LNCAP (cell line): ENCODE measurements around the gene PPP2R1A.

Experiments used
- TF ChIP-seq, protein P1 (sequence below): fragments of 450-650 bp; IDR thresholded peaks from 2 replicates; pipeline ENCODE4 v1.5.1; 2017; ENCODE audit warnings: mild to moderate bottlenecking

The PPP2R1A gene

GRCh38 chr19:52211926-52212571 lies 22.2 kb downstream of the PPP2R1A start:
- TF ChIP-seq, protein P1, sequence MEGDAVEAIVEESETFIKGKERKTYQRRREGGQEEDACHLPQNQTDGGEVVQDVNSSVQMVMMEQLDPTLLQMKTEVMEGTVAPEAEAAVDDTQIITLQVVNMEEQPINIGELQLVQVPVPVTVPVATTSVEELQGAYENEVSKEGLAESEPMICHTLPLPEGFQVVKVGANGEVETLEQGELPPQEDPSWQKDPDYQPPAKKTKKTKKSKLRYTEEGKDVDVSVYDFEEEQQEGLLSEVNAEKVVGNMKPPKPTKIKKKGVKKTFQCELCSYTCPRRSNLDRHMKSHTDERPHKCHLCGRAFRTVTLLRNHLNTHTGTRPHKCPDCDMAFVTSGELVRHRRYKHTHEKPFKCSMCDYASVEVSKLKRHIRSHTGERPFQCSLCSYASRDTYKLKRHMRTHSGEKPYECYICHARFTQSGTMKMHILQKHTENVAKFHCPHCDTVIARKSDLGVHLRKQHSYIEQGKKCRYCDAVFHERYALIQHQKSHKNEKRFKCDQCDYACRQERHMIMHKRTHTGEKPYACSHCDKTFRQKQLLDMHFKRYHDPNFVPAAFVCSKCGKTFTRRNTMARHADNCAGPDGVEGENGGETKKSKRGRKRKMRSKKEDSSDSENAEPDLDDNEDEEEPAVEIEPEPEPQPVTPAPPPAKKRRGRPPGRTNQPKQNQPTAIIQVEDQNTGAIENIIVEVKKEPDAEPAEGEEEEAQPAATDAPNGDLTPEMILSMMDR, result no peak

GRCh38 chr19:52212572-52213255 lies 22.9 kb downstream of the PPP2R1A start:
- TF ChIP-seq, protein P1, result no peak

- TF ChIP-seq, protein P1, result no peak
These were observed 24.4 kb downstream of the PPP2R1A start for GRCh38 chr19:52214241-52214640.

DNA sequence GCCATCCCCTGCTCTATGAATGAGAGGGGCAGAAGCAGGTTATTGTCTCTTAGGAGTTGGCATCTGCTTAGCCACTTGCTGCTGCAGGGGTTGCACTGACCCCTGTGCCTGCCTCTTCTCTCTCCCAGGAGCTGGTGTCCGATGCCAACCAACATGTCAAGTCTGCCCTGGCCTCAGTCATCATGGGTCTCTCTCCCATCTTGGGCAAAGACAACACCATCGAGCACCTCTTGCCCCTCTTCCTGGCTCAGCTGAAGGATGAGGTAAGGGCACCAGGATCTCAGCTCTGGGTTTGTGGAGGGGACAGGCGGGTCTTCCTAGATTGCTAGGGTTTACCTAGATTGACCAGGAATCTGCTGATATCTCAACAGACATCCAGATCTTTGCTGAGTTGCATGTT lies 26.5 kb downstream of the PPP2R1A start:
- TF ChIP-seq, protein P1, result no peak

DNA sequence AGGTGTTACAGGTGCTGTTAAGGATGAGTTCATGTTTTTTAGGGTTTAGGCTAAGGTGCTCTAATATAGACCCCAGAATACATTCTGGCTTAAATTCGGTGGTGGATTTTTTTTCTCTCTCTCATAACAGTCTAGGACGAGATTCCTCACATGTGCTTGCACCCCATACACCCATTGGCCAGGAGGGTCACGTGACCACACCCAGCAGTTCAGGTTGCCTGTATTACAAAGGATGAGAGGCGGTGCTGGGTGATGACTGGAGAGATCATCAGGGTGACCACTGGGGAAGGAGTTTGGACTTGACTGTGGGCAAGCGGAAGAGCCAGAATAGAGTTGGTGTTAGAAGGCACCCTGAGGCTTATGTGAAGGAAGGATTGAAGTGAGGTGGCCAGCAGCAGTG lies 27.7 kb downstream of the PPP2R1A start:
- TF ChIP-seq, protein P1, result no peak

- TF ChIP-seq, protein P1, result no peak
These were observed 29.8 kb downstream of the PPP2R1A start for GRCh38 chr19:52219611-52220010.

GRCh38 chr19:52221031-52221430 lies 31.2 kb downstream of the PPP2R1A start:
- TF ChIP-seq, protein P1, result no peak
